HG03103 (cell line): Measurements from ENCODE around the gene RBMS1.
"Not testable (repeated sequence)": the region's sequence is repeated elsewhere in the genome, so short reads cannot be mapped to it uniquely, and the experiment has no call there.

Experiments
- ATAC-seq: cut with Tn5 transposase; IDR thresholded peaks from one replicate; pipeline ENCODE4 v1.9.1; 2021; ENCODE audit warnings: low read depth; ENCODE audit not compliant: unreplicated experiment

The RBMS1 gene

GRCh38 chr2:160368988-160369930 lies 124.3 kb downstream of the RBMS1 start:
- no peak for ATAC-seq

GRCh38 chr2:160367887-160368286 lies 125.7 kb downstream of the RBMS1 start:
- ATAC-seq = no peak

GRCh38 chr2:160367139-160367538 lies 126.5 kb downstream of the RBMS1 start:
- ATAC-seq = not testable (repeated sequence)

GRCh38 chr2:160366474-160366873 lies 127.1 kb downstream of the RBMS1 start:
- ATAC-seq = no peak

GRCh38 chr2:160365716-160366367 lies 127.8 kb downstream of the RBMS1 start:
- no peak for ATAC-seq

- no peak for ATAC-seq
Measured at GRCh38 chr2:160364364-160364763, 129.2 kb downstream of the RBMS1 start.

GRCh38 chr2:160363961-160364360 lies 129.6 kb downstream of the RBMS1 start:
- ATAC-seq = no peak

- ATAC-seq = no peak
Measured at GRCh38 chr2:160363055-160363454, 130.6 kb downstream of the RBMS1 start.

- ATAC-seq = no peak
Measured at GRCh38 chr2:160362541-160362940, 131.1 kb downstream of the RBMS1 start.

GRCh38 chr2:160362018-160362417 lies 131.6 kb downstream of the RBMS1 start:
- ATAC-seq = no peak

- ATAC-seq = no peak
Measured at GRCh38 chr2:160360089-160360757, 133.4 kb downstream of the RBMS1 start.

GRCh38 chr2:160358046-160358445 lies 135.6 kb downstream of the RBMS1 start:
- ATAC-seq = no peak

- no peak for ATAC-seq
Measured at GRCh38 chr2:160356485-160356884, 137.1 kb downstream of the RBMS1 start.

- ATAC-seq = no peak
Measured at GRCh38 chr2:160355080-160355479, 138.5 kb downstream of the RBMS1 start.

- no peak for ATAC-seq
Measured at GRCh38 chr2:160354677-160355076, 138.9 kb downstream of the RBMS1 start.

GRCh38 chr2:160353813-160354212 lies 139.8 kb downstream of the RBMS1 start:
- no peak for ATAC-seq

- no peak for ATAC-seq
Measured at GRCh38 chr2:160353166-160353565, 140.4 kb downstream of the RBMS1 start.

GRCh38 chr2:160352500-160352899 lies 141.1 kb downstream of the RBMS1 start:
- ATAC-seq = no peak

GRCh38 chr2:160351956-160352355 lies 141.7 kb downstream of the RBMS1 start:
- no peak for ATAC-seq

- ATAC-seq = no peak
Measured at GRCh38 chr2:160349306-160349705, 144.3 kb downstream of the RBMS1 start.

- no peak for ATAC-seq
Measured at GRCh38 chr2:160347269-160347863, 146.2 kb downstream of the RBMS1 start.
